H54 (cell line): ENCODE measurements around the gene OSBPL10.

Experiments used
- DNase-seq: peaks from one replicate; pipeline ENCODE4 v3.0.0; 2011; ENCODE audit warnings: low spot score, mixed read lengths; ENCODE audit not compliant: insufficient read length
- FAIRE-seq: peaks from 3 replicates; lab custom pipeline; 2011; peaks lifted over from hg19 to GRCh38; lab: Jason Lieb, UNC
- POLR2A ChIP-seq: IDR thresholded peaks from 2 replicates; pipeline ENCODE4 v1.6.1; 2011; ENCODE audit warnings: low read depth, mild to moderate bottlenecking, low read length

Gene OSBPL10

DNA sequence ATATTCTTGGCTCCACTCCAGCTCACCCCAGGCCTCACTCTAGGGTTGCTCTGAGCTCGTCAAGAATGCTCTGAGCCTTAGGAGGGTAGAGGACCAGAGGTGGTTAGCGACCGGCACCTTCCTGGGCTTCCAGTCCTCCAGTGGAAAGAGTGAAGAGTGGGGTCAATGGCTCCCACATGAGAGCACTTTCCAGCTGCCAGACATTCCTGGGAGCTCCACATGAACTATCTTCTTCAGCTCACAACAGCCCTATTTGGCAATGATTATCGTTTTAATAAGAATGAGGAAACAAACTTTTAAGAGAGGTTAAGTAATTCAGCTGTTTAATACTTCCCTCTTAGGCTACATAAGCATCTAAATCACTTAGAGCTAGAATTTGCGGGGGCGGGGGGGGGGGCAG is 309.1 kb downstream of the OSBPL10 start:
- no peak for FAIRE-seq
- no peak for TF ChIP-seq POLR2A
- no peak for DNase-seq

DNA sequence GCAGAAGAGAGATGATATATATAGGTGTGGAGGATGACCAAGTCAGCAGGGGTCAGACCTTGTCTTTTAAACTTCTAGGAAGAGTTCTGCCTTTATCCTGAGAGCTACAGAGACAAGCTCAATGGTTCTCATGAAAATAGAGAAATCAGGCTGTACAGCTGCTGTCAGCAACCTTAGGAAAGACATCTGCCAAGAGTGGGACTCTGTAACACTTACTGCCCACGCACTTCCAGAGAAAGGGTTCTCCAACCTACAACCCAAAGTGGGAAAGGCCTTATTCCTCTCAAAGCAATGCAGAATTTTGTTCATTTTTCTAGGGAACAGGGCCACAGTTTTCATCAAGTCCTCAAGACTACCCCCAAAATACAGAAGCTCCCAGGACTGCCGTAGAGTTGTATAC is 309.6 kb downstream of the OSBPL10 start:
- FAIRE-seq (no peak), DNase-seq (no peak)
- no peak for TF ChIP-seq POLR2A

DNA sequence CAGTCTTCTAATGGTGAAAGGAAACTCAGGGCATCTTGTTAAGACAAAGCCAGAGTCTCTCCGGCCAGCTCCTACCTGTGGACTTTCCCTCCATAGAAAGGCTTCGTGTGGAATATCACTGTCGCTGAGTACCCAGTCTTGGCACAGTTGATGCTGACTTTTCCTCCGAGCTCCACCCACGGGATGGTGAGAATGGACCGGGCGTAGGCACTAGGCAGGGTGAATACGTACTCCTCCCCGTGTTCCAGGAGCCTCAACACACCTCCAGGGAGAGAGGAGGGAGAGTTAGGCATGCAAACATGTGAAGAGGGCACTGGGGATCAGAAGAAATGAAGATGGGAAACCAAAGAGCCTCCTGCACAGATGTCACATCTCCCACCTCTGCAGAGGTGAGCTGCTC is 310.3 kb downstream of the OSBPL10 start:
- DNase-seq (no peak), FAIRE-seq (no peak)
- no peak for TF ChIP-seq POLR2A

DNA sequence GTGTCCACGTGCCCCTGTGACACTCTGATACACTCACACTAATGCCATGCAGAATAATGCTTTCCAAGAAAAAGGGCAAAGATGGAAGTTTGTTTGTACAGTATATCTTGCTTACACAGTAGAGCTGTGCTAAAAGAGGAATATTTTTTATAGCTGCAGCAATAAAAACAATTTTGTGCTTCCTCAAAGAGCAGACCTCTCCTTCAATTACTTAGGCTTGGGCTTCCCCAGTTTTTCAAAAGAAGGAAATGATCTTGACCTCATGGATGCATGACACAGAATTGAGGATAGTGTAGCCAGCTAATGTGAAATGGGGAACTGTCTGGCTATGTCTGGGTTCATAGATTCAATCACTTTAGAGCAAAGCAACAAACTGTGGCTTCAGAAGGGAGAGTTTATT is 310.9 kb downstream of the OSBPL10 start:
- FAIRE-seq: no peak
- no peak for TF ChIP-seq POLR2A
- DNase-seq: no peak

DNA sequence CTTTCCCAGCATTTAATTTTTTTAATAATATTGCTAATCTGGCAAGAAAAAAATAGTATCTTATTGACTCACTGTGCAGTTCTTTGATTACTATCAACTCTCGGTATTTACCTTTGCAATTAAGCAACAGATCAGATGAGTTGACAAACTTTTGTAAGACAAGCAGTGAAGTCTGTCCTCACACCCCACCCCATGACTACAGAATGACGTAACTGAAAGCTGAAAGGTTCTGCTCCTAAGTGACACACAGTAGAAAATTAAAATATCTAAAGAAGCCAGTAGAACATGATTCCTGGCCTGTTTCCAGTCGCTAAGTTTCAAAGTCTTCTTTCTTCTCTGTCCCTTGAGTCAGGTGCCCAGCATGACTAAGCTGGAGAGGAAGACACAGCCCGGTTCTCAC is 312.8 kb downstream of the OSBPL10 start:
- DNase-seq (no peak), FAIRE-seq (no peak)
- TF ChIP-seq POLR2A: no peak

DNA sequence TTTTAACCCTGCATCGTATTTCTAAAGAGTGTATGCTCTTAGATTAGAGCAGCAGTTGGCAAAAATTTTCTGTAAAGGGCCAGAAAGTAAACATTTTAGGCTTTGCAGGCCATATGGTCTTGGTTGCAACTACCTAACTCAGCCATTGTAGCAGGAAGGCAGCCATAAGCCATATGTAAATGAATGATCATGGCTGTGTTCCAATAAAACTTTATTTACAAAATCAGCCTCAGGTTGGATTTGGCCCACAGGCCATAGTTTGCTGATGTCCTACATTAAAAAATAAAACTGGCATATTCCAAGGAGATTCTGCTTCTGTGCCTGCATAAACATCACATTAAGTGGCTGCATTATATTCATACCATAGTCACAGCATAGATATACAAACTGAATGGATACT is 313.5 kb downstream of the OSBPL10 start:
- DNase-seq (no peak), FAIRE-seq (no peak)
- TF ChIP-seq POLR2A: no peak

DNA sequence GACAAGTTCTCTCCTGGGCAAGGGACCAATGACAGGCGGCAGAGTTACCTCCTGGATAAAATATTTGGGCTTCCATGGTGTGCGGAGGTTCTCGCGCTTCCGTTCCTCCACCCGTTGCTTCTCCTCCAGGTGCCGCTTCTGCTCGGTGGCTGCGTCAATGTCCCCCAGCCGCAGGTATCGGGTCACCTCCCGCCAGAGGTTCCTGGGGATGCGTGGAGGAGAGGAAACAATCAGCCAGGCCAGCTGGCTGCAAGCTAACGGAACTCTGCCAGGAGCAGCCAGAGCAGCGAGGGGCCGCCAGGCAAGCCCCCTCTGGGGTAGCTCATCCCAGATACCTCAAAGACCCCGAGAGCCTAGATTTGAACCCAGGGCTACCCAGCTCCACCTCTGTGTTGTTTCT is 317.0 kb downstream of the OSBPL10 start:
- no peak for FAIRE-seq

DNA sequence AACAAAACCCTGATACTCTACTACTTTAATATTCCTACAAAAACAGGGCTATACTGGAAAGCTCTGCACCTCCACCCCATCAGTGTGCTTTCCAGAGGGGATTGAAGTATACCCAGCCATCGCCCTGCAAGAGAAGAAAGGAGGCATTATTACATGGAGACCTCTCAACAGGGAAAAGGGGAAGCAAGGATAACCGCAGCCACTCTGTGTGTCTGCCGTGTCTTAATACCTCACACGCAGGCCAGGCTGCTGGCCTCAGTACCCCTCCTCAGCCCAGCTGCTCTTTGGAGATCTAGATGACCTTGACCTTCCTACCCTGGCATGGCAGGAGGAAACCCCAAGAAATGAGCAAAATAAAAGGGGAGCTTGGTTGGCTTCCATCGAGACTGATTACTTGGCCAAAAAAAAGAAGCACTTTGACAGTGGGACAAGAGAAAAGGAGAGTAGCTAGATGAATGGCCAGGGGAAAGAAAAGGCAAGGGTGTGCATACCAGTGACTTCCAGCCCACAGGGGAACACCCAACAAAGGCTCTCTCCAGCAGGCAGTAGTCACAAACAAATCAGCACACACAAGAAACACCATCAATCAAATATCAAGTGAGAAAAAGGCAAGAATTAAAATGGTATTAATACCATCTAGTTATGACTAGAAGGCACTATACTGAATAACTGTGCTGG is 318.9 kb downstream of the OSBPL10 start:
- DNase-seq: no peak
- no peak for TF ChIP-seq POLR2A
- FAIRE-seq: no peak

More for the DNA sequence above, 317.0 kb downstream of the OSBPL10 start:
- TF ChIP-seq POLR2A: no peak
- no peak for DNase-seq

DNA sequence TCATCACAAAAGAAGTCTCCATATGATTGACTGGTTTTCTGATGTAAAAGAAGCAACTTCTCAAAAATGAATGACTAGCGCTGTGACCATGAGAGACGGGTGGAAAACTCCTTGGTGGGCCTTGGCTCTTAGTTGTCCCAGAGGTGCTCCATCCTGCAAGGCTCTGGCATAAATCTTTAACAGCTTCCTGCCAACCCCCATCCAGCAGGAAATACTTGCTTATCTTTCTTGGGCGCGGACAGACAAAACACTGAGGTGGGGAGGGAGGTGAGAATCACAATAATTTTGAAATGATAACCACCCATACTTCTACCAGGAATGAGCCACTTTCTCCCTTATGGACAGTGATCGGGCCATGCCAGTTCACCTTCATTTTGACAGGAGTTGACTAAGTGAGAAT is 319.8 kb downstream of the OSBPL10 start:
- no peak for TF ChIP-seq POLR2A
- DNase-seq (no peak), FAIRE-seq (no peak)

DNA sequence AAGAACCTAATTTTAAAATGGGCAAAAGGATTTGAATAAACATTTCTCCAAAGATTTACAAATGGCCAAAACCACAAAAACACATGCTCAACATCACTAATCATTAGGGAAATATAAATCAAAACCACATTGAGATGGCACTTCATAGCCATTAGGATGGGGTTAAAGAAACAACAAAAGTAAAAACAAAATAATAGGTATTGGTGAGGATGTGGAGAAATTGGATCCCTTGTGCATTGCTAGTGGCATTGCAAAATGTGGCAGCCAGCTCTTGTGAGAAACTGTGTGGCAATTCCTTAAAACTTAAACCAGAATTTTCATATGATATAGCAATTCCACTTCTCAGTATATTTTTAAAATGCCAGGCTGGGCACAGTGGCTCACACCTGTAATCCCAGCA is 321.8 kb downstream of the OSBPL10 start:
- no peak for DNase-seq
- no peak for FAIRE-seq
- no peak for TF ChIP-seq POLR2A

DNA sequence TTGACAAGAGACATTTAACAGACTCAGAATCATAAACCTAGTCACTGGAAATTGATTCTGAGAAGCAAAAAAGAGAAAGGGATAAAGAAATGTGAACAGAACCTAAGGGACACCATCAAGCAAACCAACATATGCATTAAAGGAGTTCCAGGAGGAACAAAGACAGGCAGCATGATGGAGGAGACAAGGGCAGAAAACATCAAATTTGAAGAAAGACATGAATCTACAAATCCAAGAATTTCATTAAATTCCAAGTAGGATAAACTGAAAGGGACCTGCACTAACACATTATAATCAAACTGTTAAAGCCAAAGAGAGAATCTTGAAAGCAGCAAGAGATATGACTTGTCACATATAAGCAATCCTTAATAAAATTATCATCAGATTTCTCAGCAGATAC is 326.1 kb downstream of the OSBPL10 start:
- FAIRE-seq (no peak), DNase-seq (no peak)
- TF ChIP-seq POLR2A: no peak

DNA sequence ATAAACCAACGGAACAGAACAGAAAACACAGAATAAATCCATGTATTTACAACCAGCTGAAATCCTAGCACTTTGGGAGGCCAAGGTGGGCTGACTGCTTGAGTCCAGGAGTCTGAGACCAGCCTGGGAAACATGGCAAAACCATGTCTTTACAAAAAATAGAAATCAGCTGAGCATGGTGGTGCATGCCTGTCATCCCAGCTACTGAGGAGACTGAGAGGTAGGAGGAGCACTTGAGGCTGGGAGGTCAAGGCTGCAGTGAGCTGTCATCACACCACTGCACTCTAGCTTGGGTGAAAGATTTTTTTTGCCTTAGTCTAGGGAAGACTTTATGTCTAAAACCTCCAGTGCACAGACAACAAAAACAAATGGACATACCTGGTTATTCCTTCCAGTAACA is 327.6 kb downstream of the OSBPL10 start:
- no peak for FAIRE-seq
- TF ChIP-seq POLR2A: no peak

DNA sequence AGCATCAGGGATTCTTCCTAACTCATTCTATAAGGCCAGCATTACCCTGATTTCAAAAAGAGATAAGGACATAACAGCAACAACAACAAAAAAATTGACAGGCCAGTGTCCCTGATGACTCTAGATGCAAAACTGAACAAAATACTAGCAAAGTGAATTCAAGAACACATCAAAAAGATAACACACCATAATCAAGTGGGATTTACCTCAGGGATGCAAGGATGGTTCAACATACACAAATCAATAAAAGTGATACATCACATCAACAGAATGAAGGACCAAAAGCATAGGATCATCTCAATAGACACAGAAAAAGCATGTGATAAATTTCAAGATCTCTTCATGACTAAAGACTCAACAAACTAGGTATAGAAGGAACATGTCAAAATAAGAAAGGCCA is 328.8 kb downstream of the OSBPL10 start:
- no peak for DNase-seq
- no peak for TF ChIP-seq POLR2A
- no peak for FAIRE-seq

More for the DNA sequence above, 327.6 kb downstream of the OSBPL10 start:
- DNase-seq: no peak

DNA sequence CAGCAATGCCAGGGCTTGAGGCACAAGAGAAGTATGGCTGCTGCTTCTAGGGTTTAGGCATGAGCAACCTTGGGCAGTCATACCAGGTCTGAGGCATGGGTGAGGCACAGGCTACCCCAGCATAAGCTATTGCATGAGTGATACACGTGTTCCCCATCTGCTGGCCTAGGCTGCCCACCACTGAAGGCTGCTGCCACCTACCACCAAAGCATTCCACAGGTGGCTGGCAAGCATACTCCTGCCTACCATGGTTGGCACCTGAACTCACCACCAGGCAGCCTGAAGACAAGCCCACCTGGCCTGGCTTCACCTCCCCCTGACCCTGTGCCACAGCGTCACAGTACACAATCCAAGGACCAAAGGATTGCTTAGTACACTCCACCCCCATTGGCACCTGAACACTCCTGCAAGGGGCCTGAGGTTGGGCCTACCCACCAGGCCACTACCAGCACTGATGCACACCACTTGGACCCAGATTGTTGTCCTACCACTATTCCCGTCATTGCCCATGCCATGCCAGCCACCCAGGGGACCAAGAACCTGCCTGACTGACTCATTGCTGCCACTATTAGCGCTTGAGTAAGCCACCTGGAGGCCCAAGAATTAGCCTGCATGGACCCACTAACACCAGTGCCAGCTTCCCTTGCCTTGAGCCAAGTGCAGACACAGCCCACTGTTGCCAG is 332.6 kb downstream of the OSBPL10 start:
- no peak for TF ChIP-seq POLR2A
- no peak for FAIRE-seq
- no peak for DNase-seq

DNA sequence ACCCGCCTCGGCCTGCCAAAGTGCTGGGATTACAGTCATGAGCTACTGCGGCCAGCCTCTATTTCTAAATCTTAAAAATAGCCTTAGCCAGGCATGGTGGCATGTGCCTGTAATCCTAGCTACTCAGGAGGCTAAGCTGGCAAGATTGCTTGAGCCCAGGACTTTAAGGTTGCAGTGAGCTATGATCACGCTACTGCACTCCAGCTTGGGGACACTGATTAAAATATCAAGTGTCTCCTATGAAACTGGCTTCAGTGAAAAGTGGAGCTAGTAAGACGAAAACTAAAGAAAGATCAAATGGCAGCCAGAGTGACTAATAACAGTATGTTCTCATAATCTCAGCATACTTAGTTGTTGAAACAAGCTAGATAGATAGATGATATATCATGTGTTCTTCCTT is 335.8 kb downstream of the OSBPL10 start:
- DNase-seq (no peak), FAIRE-seq (no peak)
- no peak for TF ChIP-seq POLR2A
